ENCODE results near the gene SF3A1.

DNA sequence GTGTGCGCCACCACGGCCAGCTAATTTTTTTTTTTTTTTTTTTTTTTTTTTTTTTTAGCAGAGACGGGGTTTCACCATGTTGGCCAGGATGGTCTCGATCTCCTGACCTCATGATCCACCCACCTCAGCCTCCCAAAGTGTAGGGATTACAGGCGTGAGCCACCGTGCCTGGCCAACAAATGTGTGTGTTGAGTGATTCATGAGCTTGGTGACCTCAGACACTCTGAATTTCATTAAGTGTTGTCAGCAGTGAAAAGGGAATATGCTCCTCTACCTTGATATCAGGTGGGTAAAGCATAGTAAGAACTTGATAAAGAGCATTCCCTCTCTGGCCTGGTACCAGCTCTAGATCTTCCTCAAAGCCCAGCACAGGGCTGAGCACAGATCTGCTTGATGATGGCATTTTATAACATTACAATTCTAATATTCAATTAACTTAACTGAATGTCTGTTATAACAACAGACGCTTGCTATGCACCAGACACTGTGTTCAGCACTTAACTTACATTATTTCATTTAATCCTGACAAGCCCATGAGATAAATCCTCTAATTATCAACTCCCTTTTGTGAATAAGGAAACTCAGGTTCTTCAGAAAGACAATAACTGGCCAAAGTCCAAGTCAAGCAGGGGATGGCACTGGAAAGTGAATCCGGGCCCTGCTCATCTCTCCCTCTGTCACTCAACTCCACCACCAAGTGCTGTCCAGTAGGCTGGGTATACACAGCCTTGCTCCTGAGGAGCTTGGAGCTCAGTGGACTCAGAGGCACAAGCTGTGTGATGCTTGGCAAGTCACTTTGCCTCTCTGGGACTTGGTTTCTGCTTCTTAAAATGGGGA, 42.9 kb downstream of the SF3A1 start:
- TF ChIP-seq POLR2A (IDR thresholded peaks at IDR 0.05) = no peak
- no peak for TF ChIP-seq CTCF (IDR thresholded peaks at IDR 0.05)

Measured in Peyer's patch (tissue), 4 donors.